Stimulated activated CD8-positive, alpha-beta memory T cell treated with anti-CD3 and anti-CD28 coated beads, Interleukin-7, amount 100 ng/mL, for 48 hours (primary cell): ENCODE results near the gene FOXK2.

Experiments used
- DNase-seq, 2 donors: peaks; one replicate each; pipeline ENCODE4 v3.0.0-alpha.2; 2020; ENCODE audit warnings: low read depth in 1 of 2; ENCODE audit errors: extremely low read depth in 1 of 2

The FOXK2 gene

GRCh38 chr17:82586576-82587233 lies 67.2 kb downstream of the FOXK2 start:
- DNase-seq = no peak

- no peak for DNase-seq
Observed at GRCh38 chr17:82587234-82588086, 67.9 kb downstream of the FOXK2 start.

- DNase-seq = no peak
Observed at GRCh38 chr17:82588266-82589175, 69.0 kb downstream of the FOXK2 start.

GRCh38 chr17:82589851-82590180 lies 70.3 kb downstream of the FOXK2 start:
- DNase-seq = no peak

- no peak for DNase-seq
Observed at GRCh38 chr17:82590216-82590615, 70.7 kb downstream of the FOXK2 start.

GRCh38 chr17:82590881-82591539 lies 71.5 kb downstream of the FOXK2 start:
- DNase-seq = no peak

- DNase-seq = no peak
Observed at GRCh38 chr17:82592289-82592766, 72.8 kb downstream of the FOXK2 start.

- peak; percentile 26 to 42 for DNase-seq
Observed at GRCh38 chr17:82592767-82593589, 73.4 kb downstream of the FOXK2 start.

GRCh38 chr17:82593590-82594087 lies 74.1 kb downstream of the FOXK2 start:
- DNase-seq = no peak

GRCh38 chr17:82594571-82594970 lies 75.0 kb downstream of the FOXK2 start:
- DNase-seq = no peak

- DNase-seq = no peak
Observed at GRCh38 chr17:82595893-82596292, 76.4 kb downstream of the FOXK2 start.

GRCh38 chr17:82596296-82596695 lies 76.8 kb downstream of the FOXK2 start:
- no peak for DNase-seq

GRCh38 chr17:82596837-82597672 lies 77.5 kb downstream of the FOXK2 start:
- no peak for DNase-seq

- no peak for DNase-seq
Observed at GRCh38 chr17:82598256-82599119, 79.0 kb downstream of the FOXK2 start.

- no peak for DNase-seq
Observed at GRCh38 chr17:82599674-82600661, 80.4 kb downstream of the FOXK2 start.

- no peak for DNase-seq
Observed at GRCh38 chr17:82600731-82601446, 81.4 kb downstream of the FOXK2 start.
